Ammon's horn (tissue), 1 donor: Measurements from ENCODE around the gene GUCA1A.

Source experiments
- DNase-seq: peaks from one replicate; pipeline ENCODE4 v3.0.0-alpha.2; 2016; ENCODE audit warnings: low spot score

Gene GUCA1A

DNA sequence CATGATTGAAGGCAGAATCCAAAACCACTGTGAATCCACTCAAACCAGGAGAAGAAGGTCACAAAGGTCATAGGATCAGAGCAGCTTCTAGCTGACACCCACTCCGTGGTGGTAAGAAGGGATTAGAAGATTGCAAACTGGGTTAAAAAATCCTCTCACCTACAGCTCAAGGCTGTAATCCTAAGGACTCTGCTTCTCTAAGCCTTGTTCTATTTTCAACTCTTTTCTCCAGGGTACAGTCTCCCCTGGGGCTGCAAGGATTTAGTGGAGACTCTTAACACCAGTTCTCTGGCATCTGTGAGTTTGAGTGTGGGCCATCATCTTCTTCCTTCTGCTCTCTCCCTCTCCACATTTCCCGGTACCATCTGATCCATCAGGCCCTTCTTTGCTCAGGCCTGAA lies at the start of gene GUCA1A:
Gene GUCA1A (plus strand): TSS at position 264 of the 400 bp plus-strand sequence. CDS start 250 bp downstream, outside the sequence.
- no peak for DNase-seq

DNA sequence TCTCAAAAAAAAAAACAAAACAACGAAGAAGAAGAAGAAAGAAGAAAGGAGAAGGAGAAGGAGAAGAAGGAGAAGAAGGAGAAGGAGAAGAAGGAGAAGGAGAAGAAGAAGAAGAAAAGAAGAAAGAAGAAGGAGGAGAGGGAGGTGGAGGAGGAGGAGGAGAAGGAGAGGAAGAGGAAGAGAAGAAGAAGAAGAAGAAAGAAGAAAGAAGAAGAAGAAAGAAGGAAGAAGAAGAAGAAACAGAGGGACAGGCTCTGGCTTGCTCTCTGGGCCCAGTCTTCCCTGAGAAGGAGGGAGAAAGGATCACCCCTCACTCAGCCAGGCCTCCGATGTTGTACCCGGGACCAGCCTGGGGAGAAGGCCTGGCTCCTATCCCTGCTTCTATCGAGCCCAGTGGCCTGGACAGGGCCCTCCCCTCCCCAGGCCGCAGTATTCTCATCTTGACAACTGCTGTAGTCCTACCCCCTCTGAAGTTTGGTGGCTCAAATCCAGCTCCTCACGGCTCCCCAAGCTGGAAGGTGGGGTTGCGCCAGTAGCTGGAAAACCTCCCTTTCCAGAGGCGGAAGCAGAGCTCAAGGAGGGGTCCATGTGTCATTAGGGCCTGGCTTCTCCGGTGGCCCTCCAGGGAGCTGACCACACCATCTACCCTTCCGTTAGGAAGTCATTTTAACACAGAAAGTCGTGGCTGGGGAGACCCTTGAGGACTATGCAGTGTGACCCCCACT lies 49.6 kb upstream of the GUCA1A start:
- no peak for DNase-seq

DNA sequence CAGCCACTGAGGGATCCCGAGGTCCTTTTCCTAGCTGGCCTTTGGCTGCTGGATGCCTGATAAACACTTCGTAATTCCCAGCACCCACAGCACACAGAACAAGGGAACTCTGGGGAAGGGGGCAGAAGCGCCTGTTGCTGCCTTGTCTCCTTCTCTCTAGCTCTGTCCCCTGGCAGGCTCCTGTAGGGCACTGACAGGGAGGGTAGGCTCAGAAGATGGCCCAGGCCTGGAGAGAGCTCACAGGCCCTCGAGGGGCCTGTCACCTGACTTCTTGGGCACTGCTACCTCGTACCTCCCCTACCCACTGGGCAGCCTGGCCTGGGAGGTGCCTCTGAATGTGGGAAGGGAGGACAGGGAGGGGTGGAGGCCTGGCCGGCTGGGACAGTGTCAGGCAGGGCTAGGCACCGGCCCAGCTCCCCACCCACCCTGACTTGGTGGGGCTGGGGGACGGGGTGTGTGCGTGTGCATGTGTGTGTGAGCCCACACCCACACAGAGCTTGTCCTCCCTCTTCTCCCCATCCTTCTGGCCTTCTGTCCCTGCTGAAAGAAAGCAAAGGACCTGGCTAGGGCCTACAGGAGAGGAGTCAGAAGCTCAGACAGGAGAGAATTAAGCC lies 48.8 kb upstream of the GUCA1A start:
- DNase-seq = no peak

- DNase-seq = no peak
These were observed 47.9 kb upstream of the GUCA1A start for GRCh38 chr6:42125231-42125630.

DNA sequence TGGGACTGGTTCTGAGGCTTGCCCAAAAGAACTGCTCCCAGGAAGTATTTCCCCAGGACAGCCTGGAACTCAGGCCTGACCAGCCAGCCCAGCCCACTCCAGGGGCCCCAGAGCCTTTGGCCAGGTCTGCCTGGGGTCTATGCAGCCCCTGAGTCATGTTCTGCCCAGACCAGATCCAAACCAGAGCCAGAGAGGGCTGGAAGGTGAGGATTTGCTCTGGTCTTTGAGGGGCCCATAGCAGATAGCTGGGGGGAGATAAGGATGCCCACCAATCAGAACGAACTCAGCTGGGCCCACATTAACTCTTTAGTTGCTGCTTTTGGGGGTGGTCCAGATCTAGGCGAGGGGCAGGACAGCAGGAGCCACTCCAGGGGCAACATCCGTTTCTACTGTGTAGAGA lies 47.5 kb upstream of the GUCA1A start:
- no peak for DNase-seq

DNA sequence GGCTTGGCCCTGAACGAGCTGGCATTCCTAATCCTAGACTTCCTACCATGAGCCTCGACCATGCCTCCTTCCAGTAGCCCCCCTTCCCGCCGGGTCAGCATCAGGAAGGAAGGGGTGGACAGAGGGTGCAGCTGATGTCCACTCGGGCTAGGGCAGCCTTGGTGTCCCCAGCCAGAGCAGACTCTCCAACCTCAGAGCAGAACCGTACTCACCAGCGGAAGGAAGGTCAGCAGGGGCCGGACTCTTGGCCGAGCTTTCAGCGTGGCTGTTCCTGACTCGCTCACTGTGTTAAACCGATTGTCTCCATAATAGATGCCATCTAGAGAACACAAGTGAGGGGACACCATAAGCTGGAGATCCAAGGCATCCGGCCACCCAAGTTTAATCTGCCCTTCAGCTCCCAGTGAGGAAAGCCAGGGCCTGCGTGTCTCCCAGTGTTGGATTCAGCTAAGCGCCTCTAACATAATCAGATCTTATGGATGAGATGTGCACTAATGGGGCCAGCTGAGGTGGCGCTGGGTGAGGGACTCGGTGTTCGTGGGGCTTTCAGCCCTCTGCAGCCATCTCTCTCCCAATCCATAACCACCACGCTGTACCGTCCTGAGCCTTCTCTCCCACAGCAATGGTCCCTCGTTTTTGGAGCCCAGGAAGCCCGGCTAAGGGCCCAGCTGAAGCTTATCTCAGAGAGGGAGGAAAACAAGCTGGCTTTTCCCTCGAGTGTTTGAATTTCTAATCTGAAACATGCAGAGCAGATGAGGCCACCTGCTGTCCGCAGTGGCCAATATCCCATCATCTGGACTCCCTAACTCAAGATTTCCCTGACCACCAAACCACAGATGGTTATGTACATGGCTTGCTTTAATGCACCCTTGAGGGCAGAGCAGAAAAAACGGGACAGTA lies 44.5 kb upstream of the GUCA1A start:
- no peak for DNase-seq

DNA sequence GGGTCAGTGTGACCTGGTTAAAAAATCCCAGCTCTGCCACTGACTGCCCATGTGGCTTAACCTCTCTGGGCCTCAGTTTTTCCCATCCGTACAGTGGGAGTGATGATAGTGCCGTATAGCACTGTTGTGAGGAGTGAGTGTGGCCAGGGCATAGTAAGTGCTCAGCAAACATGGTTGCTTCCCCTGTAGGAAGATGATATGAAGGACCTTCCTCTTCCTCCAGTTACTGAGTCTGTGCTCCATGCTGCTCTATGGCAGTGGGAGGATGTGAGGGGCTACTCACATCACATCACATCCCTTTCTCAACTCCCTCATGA lies 43.8 kb upstream of the GUCA1A start:
- no peak for DNase-seq

DNA sequence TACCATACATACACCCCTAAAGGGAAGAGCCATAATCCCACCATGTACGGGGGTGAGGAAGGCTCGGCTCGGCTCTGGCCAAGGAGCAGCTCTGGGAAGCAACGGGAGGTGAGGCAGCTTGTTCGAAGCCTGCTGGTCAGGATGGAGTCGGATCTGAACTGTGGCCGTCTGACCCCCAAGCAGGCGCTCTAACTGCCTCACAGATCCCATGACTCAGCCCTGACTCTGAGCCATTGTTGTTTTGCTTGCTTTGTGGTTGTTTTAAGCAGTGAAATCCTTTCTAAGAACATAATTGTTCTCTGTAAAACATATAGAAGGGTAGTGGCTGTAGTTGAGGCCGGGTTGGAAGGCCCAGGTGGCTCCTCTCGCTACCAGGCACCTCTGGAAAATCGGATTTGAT lies 41.6 kb upstream of the GUCA1A start:
- no peak for DNase-seq

GRCh38 chr6:42133926-42134325 lies 39.2 kb upstream of the GUCA1A start:
- no peak for DNase-seq

GRCh38 chr6:42135161-42135560 lies 38.0 kb upstream of the GUCA1A start:
- DNase-seq = no peak

GRCh38 chr6:42135722-42136121 lies 37.4 kb upstream of the GUCA1A start:
- no peak for DNase-seq

GRCh38 chr6:42136508-42137193 lies 36.5 kb upstream of the GUCA1A start:
- no peak for DNase-seq

GRCh38 chr6:42137194-42137753 lies 35.9 kb upstream of the GUCA1A start:
- DNase-seq = no peak

DNA sequence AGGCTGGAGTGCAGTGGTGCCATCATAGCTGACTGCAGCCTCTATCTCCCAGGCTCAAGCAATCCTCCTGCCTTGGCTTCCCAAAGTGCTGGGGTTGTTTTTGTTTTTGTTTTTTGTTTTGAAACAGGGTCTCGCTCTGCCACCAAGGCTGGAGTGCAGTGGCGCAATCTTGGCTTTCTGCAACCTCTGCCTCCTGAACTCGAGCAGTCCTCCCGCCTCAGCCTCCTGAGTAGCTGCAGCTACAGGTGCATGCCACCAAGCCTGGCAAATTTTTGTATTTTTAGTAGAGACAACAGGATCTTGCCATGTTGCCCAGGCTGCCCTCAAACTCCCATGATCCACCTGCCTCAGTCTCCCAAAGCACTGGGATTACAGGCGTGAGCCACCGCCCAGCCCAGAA lies 35.0 kb upstream of the GUCA1A start:
- DNase-seq = no peak

DNA sequence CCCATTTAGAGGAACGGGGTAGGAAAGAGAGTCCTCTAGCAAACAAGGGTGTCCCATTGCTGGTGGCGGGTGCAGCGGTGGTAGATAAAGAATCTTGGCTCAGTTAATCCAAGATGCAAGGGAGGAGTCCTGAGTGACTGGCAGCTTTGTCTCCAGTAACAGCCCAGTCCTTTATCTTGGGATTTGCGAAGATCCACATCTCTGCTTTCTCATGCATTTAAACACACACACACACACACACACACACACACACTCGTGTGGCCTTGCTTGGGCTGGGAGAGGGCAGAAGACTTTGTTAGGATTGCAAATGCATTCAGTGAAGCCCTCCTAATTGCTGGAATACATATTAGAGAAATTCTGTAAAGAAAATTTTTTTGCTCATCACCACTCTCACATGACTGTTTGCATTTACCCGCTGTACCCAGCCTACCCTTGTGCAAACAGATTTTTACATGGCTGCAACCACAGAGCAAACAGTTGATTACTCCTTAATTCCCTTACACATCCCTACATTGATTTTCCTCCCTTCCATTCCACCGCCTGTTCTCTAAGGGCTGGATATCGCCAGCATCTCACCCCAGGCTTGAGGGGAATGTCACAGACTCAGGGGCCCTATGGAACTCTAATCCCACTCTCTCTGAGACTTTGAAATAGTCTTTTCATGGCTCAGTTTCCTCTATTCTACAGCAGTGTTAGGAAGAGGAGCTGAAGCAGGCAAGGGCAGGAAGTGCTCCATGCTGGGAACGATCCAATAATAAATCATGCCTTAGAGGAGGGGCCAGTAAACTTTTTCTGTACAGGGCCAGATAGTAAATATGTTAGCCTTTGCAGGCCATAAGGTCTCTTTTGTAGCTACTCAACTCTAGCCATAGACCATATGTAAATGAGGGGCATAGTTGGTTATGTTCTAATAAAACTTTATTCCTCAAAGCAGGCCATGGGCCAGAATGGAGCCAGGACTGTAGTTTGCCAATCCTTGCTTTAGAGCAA lies 34.2 kb upstream of the GUCA1A start:
- DNase-seq = no peak

- no peak for DNase-seq
These were observed 33.1 kb upstream of the GUCA1A start for GRCh38 chr6:42140032-42140431.

- DNase-seq = no peak
These were observed 32.2 kb upstream of the GUCA1A start for GRCh38 chr6:42140756-42141602.

GRCh38 chr6:42141603-42142117 lies 31.5 kb upstream of the GUCA1A start:
- no peak for DNase-seq

GRCh38 chr6:42142118-42142835 lies 30.9 kb upstream of the GUCA1A start, which contains the start of gene C6orf132:
Gene C6orf132, minus strand, starts transcription at chr6:42142620. Its CDS starts 176 bp downstream, at chr6:42142444.
- no peak for DNase-seq
